GM12878 (cell line): ENCODE results near the gene SOX30. TPM values are rescaled to one million over a fixed set of nuclear protein-coding genes. Genes with fewer than 3 reads are reported as not detected.
A peak's percentile ranks its signal among the peaks of the same experiment; 100 is the strongest.

Source experiments
- BHLHE40 ChIP-seq, 2 experiments: fragments of 450-650 bp in 1 of 2; IDR thresholded peaks; 2 replicates each; pipeline ENCODE4 v1.6.1; 2011 to 2017; ENCODE audit warnings: low read depth in 2 of 2, borderline replicate concordance in 1 of 2, improper control_type of control experiment in 1 of 2, low read length in 1 of 2, mild to moderate bottlenecking in 1 of 2
- CBX5 ChIP-seq: sonication (generic); IDR thresholded peaks from 2 replicates; pipeline ENCODE4 v1.6.1; 2016; ENCODE audit warnings: low read depth, moderate library complexity, mild to moderate bottlenecking, inconsistent platforms
- CHD1 ChIP-seq: IDR thresholded peaks from 2 replicates; pipeline ENCODE4 v1.6.1; 2012; ENCODE audit warnings: low read depth, low read length, improper control_type of control experiment
- GABPA ChIP-seq: IDR thresholded peaks from 2 replicates; pipeline ENCODE4 v1.6.1; 2014; ENCODE audit warnings: antibody characterized with exemption, low read depth, mild to moderate bottlenecking, inconsistent platforms
- HDAC2 ChIP-seq: fragments of 200-600 bp; sonication (generic); IDR thresholded peaks from 2 replicates; pipeline ENCODE4 v1.6.1; 2017
- IKZF2 ChIP-seq, 2 experiments: fragments of 450-650 bp; IDR thresholded peaks; 2 replicates each; pipeline ENCODE4 v1.6.1; 2017; ENCODE audit warnings: mild to moderate bottlenecking in 2 of 2, moderate library complexity in 2 of 2
- JUNB ChIP-seq: IDR thresholded peaks from 2 replicates; pipeline ENCODE4 v1.6.1; 2016; ENCODE audit warnings: antibody characterized with exemption, mild to moderate bottlenecking
- JUND ChIP-seq: IDR thresholded peaks from 2 replicates; pipeline ENCODE4 v1.6.1; 2012; ENCODE audit warnings: low read depth, mild to moderate bottlenecking, low read length, improper control_type of control experiment, moderate library complexity
- MEF2A ChIP-seq: IDR thresholded peaks from 2 replicates; pipeline ENCODE4 v1.6.1; 2011; ENCODE audit warnings: low read depth, mild to moderate bottlenecking, low read length, moderate library complexity; ENCODE audit not compliant: insufficient read depth
- NFYB ChIP-seq: IDR thresholded peaks from 2 replicates; pipeline ENCODE4 v1.6.1; 2011; ENCODE audit warnings: low read depth, mild to moderate bottlenecking, low read length, improper control_type of control experiment, moderate library complexity; ENCODE audit not compliant: insufficient read depth
- NR2F1 ChIP-seq: fragments of 450-650 bp; conservative IDR thresholded peaks from 2 replicates; pipeline ENCODE4 v1.6.1; 2017; ENCODE audit warnings: mild to moderate bottlenecking
- SKIL ChIP-seq: fragments of 450-650 bp; IDR thresholded peaks from 2 replicates; pipeline ENCODE4 v1.6.1; 2017; ENCODE audit warnings: mild to moderate bottlenecking, low read depth, inconsistent platforms; ENCODE audit not compliant: poor library complexity, severe bottlenecking
- STAT3 ChIP-seq: IDR thresholded peaks from 2 replicates; pipeline ENCODE4 v1.6.1; 2011; ENCODE audit warnings: low read depth, low read length, improper control_type of control experiment
- ZBTB40 ChIP-seq: fragments of 450-650 bp; IDR thresholded peaks from 2 replicates; pipeline ENCODE4 v1.6.1; 2016; ENCODE audit warnings: mild to moderate bottlenecking, moderate library complexity, borderline replicate concordance
- polyA plus RNA-seq, 11 experiments: library from polyadenylated mRNA; depleted of rRNA in 4 of 11; unstranded in 6 of 11; stranded (reverse) in 5 of 11; fragments of >200 nt; fragmentation: Nextera tagmentation in 4 of 11; fragmentation: Illumina TruSeq in 1 of 11; extraction: Ambion mirVana in 4 of 11; extraction: Trizol in 1 of 11; gene quantifications; 1 replicate in 1 of 11; 2 replicates in 10 of 11; pipeline versions ENCODE4 v1.2.1 to v1.2.3, GENCODE V29; 2011 to 2016; ENCODE audit warnings: inconsistent platforms in 2 of 11, missing spikeins in 2 of 11, low read depth in 1 of 11
- total RNA-seq, 4 experiments: library from RNA; depleted of rRNA in 3 of 4; stranded (reverse); fragments of >200 nt in 3 of 4; fragmentation: Illumina TruSeq in 1 of 4; extraction: Trizol in 1 of 4; gene quantifications; 2 replicates each; pipeline versions ENCODE4 v1.2.1 to v1.2.3, GENCODE V29; 2013 to 2021
- TF ChIP-seq, protein P1 (sequence below): IDR thresholded peaks from 2 replicates; pipeline ENCODE4 v1.6.1; 2012; ENCODE audit warnings: improper control_type of control experiment, low read depth, low read length; ENCODE audit not compliant: insufficient replicate concordance

SOX30 gene
- total and polyA plus RNA-seq, 10 of the 15 experiments (the other 5 are each of a cell fraction or from before 2014, with no cell fraction given), result 0.06 to 0.32 (median 0.10) TPM; not detected in 2

GRCh38 chr5:157611571-157612476 is 40.4 kb downstream of the SOX30 start (continued):
- TF ChIP-seq SKIL, result peak; percentile 42
- TF ChIP-seq IKZF2 (IDR thresholded peaks at IDR 0.05), result peak; percentile 98 to 99
- TF ChIP-seq MEF2A, result peak; percentile 67; the same call in 1 of the 2 replicates
- no peak for TF ChIP-seq CHD1
- TF ChIP-seq BHLHE40 (IDR thresholded peaks at IDR 0.05; ENCODE audit: borderline replicate concordance in 1 of 2, low read depth in 2 of 2, low read length in 1 of 2), result peak in 1 of 2 experiments; percentile 44; a peak in 2 of 4 replicates
- no peak; the same call in 1 of the 2 replicates for TF ChIP-seq STAT3
- TF ChIP-seq HDAC2, result no peak
- no peak for TF ChIP-seq NR2F1
- TF ChIP-seq JUNB, result peak; percentile 95
- TF ChIP-seq NFYB, result no peak
- TF ChIP-seq, protein P1, sequence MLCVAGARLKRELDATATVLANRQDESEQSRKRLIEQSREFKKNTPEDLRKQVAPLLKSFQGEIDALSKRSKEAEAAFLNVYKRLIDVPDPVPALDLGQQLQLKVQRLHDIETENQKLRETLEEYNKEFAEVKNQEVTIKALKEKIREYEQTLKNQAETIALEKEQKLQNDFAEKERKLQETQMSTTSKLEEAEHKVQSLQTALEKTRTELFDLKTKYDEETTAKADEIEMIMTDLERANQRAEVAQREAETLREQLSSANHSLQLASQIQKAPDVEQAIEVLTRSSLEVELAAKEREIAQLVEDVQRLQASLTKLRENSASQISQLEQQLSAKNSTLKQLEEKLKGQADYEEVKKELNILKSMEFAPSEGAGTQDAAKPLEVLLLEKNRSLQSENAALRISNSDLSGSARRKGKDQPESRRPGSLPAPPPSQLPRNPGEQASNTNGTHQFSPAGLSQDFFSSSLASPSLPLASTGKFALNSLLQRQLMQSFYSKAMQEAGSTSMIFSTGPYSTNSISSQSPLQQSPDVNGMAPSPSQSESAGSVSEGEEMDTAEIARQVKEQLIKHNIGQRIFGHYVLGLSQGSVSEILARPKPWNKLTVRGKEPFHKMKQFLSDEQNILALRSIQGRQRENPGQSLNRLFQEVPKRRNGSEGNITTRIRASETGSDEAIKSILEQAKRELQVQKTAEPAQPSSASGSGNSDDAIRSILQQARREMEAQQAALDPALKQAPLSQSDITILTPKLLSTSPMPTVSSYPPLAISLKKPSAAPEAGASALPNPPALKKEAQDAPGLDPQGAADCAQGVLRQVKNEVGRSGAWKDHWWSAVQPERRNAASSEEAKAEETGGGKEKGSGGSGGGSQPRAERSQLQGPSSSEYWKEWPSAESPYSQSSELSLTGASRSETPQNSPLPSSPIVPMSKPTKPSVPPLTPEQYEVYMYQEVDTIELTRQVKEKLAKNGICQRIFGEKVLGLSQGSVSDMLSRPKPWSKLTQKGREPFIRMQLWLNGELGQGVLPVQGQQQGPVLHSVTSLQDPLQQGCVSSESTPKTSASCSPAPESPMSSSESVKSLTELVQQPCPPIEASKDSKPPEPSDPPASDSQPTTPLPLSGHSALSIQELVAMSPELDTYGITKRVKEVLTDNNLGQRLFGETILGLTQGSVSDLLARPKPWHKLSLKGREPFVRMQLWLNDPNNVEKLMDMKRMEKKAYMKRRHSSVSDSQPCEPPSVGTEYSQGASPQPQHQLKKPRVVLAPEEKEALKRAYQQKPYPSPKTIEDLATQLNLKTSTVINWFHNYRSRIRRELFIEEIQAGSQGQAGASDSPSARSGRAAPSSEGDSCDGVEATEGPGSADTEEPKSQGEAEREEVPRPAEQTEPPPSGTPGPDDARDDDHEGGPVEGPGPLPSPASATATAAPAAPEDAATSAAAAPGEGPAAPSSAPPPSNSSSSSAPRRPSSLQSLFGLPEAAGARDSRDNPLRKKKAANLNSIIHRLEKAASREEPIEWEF, result no peak
- TF ChIP-seq CBX5, result peak; percentile 83; the same call in 1 of the 2 replicates
- no peak for TF ChIP-seq JUND
- TF ChIP-seq ZBTB40, result no peak
- peak; percentile 58; the same call in 1 of the 2 replicates for TF ChIP-seq GABPA
